ENCODE results near the gene CNTNAP2. TPM values are rescaled to one million over a fixed set of nuclear protein-coding genes. Genes with fewer than 3 reads are reported as not detected.

Gene CNTNAP2
- total RNA-seq, 1 donor from 2014 or later = 9.2 TPM

GRCh38 chr7:148435715-148436114, 2319.1 kb downstream of the CNTNAP2 start:
- DNase-seq (ENCODE audit: low read depth) = no peak
- no peak for TF ChIP-seq CTCF (conservative IDR thresholded peaks at IDR 0.05; ENCODE audit: low read depth, low read length)
- no peak overlapping the region for H3K4me3 ChIP-seq (ENCODE audit: low read depth, low read length)

DNA sequence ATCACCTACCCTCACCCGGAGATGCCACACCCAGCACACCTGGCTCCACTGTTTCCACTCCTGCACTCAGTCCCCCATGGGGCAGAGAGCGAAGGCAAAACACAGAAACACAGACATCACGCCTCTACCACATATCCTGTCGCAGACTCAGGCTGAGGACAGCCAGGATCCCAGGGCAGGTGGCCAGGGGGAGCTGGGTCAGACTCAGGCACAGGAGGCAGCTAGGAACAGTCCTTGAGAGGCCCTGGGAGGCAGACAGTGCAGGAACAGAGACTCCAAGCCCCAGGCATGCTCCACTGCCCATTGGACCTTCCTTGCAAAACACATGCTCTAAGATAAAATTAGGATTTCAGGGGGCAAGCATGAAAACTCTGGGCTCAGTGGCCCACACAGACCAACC, 2319.5 kb downstream of the CNTNAP2 start:
- DNase-seq (ENCODE audit: low read depth) = no peak
- no peak overlapping the region for H3K4me3 ChIP-seq (ENCODE audit: low read depth, low read length)
- TF ChIP-seq CTCF (conservative IDR thresholded peaks at IDR 0.05; ENCODE audit: low read depth, low read length) = no peak

DNA sequence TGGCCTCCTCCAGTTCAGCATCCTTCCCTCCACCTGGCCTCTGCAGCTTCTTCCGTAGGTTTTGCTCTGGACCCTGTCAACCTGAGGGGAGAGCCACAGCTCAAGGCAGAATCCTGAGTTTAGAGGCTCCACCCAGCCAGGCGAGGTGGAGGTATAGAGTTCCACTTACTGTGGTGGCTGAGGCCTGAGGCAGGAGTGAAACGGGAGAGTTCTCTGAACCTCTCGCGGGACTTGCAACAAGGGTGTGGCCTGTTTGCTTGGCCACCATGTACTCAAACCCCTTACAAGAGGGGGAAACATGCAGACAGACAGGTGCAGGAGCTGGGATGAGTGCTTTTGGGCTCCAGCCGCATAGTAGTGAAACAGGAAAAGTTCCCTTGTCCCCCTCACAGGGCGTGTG, 2320.0 kb downstream of the CNTNAP2 start:
- no peak for DNase-seq (ENCODE audit: low read depth)
- no peak overlapping the region for H3K4me3 ChIP-seq (ENCODE audit: low read depth, low read length)
- TF ChIP-seq CTCF (conservative IDR thresholded peaks at IDR 0.05; ENCODE audit: low read depth, low read length) = no peak

GRCh38 chr7:148437043-148437442, 2320.4 kb downstream of the CNTNAP2 start:
- DNase-seq (ENCODE audit: low read depth) = no peak
- no peak for TF ChIP-seq CTCF (conservative IDR thresholded peaks at IDR 0.05; ENCODE audit: low read depth, low read length)
- no peak overlapping the region for H3K4me3 ChIP-seq (ENCODE audit: low read depth, low read length)

GRCh38 chr7:148442141-148442655, 2325.6 kb downstream of the CNTNAP2 start:
- no peak overlapping the region for H3K4me3 ChIP-seq (ENCODE audit: low read depth, low read length)
- TF ChIP-seq CTCF (conservative IDR thresholded peaks at IDR 0.05; ENCODE audit: low read depth, low read length) = no peak
- DNase-seq (ENCODE audit: low read depth) = no peak

DNA sequence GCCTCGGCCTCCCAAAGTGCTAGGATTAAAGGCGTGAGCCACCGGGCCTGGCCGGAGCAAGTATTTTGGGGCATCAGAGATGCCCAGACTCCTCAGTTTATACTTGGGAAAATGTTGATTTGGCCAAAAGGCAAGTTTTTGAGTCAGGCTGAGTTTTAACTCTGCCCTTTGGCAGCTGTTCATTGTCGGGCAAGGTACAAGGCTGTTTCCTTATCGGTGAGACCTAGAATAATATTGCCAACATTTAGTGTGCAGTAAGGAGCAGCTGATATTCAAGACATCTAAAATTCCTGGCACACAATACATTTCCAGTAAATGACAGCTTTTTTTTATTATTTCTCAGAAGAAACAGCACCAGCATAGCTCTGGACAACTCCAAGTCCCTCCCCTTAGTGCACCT, 2326.3 kb downstream of the CNTNAP2 start:
- no peak for TF ChIP-seq CTCF (conservative IDR thresholded peaks at IDR 0.05; ENCODE audit: low read depth, low read length)
- no peak overlapping the region for H3K4me3 ChIP-seq (ENCODE audit: low read depth, low read length)
- DNase-seq (ENCODE audit: low read depth) = no peak

DNA sequence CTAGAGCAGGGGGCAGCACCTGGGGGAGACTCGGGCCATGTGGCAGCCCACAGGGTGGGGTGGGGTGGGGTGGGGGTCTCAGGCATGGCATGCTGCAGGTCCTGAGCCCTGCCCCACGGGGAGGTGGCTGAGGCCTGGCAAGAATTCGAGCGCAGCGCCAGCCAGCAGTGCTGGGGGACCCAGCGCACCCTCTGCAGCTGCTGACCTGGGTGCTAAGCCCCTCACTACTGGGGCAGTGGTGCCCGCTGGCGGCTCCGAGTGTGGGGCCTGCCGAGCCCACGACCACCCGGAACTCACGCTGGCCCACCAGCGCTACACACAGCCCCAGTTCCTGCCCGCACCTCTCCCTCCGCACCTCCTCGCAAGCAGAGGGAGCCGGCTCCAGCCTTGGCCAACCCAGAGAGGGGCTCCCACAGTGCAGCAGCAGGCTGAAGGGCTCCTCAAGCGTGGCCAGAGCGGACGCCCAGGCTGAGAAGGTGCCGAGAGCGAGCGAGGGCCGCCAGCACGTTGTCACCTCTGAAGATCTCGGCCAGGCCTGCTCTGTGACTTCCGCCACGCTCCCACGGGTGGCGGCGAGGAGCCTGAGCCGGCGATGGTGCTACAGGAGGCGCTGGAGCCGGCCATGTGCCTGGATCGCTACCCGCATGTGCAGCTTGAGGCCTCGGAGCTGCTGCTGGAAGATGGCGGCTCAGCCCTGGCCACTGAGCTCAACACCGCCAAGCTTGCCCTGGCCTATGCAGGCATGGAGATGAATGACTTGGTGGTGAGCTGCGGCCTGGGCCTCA, 2328.9 kb downstream of the CNTNAP2 start:
- TF ChIP-seq CTCF (conservative IDR thresholded peaks at IDR 0.05; ENCODE audit: low read depth, low read length) = no peak
- no peak for DNase-seq (ENCODE audit: low read depth)
- no peak overlapping the region for H3K4me3 ChIP-seq (ENCODE audit: low read depth, low read length)
